Myocyte (in vitro differentiated cells): ENCODE data around the gene PABPN1. TPM values are rescaled to one million over a fixed set of nuclear protein-coding genes. Genes with fewer than 3 reads are reported as not detected.
"Not testable (repeated sequence)": the region's sequence is repeated elsewhere in the genome, so short reads cannot be mapped to it uniquely, and the experiment has no call there.

ENCODE experiments used
- DNase-seq: peaks from one replicate; pipeline ENCODE4 v3.0.0-alpha.2; 2012; ENCODE audit warnings: low read depth
- total RNA-seq: library from RNA; depleted of rRNA; stranded (reverse); fragments of >200 nt; gene quantifications from 2 replicates; pipeline ENCODE4 v1.2.3, GENCODE V29; 2014

Gene PABPN1
- total RNA-seq, 1 donor from 2014 or later: 90.2 TPM

- DNase-seq: peak; percentile 98
Measured at GRCh38 chr14:23301288-23301968, 19.8 kb upstream of the PABPN1 start.

- no peak for DNase-seq
Measured at GRCh38 chr14:23301969-23302289, 19.3 kb upstream of the PABPN1 start.

- peak; percentile 61 for DNase-seq
Measured at GRCh38 chr14:23302290-23303225, 18.7 kb upstream of the PABPN1 start, which contains the start of gene PPP1R3E. Gene PPP1R3E (minus strand): TSS chr14:23302859. CDS start chr14:23302576, 283 bp downstream.

GRCh38 chr14:23306412-23307145, 14.7 kb upstream of the PABPN1 start, which contains the start of gene BCL2L2:
Gene BCL2L2 (plus strand): TSS chr14:23306833. CDS start chr14:23307768, 935 bp downstream.
- peak; percentile 91 for DNase-seq

GRCh38 chr14:23307146-23307530, 14.1 kb upstream of the PABPN1 start:
- DNase-seq: no peak

- DNase-seq: no peak
Measured at GRCh38 chr14:23307687-23308644, 13.3 kb upstream of the PABPN1 start.

GRCh38 chr14:23308721-23309445, 12.4 kb upstream of the PABPN1 start:
- no peak for DNase-seq

- no peak for DNase-seq
Measured at GRCh38 chr14:23310546-23310945, 10.7 kb upstream of the PABPN1 start.

GRCh38 chr14:23316300-23316699, 5.0 kb upstream of the PABPN1 start:
- no peak for DNase-seq

GRCh38 chr14:23319746-23320583, 1.3 kb upstream of the PABPN1 start:
- DNase-seq: no peak

- DNase-seq: peak; percentile 70
Measured at GRCh38 chr14:23321572-23322547, 603 bp downstream of the PABPN1 start.

GRCh38 chr14:23322568-23323517, 1.6 kb downstream of the PABPN1 start:
- no peak for DNase-seq

- no peak for DNase-seq
Measured at GRCh38 chr14:23323838-23324454, 2.7 kb downstream of the PABPN1 start.

- DNase-seq: no peak
Measured at GRCh38 chr14:23324455-23324846, 3.2 kb downstream of the PABPN1 start.

GRCh38 chr14:23324993-23325392, 3.7 kb downstream of the PABPN1 start:
- no peak for DNase-seq

- DNase-seq: not testable (repeated sequence)
Measured at GRCh38 chr14:23325746-23326145, 4.5 kb downstream of the PABPN1 start.
